ENCODE measurements around the gene XYLT1. TPM values are rescaled to one million over a fixed set of nuclear protein-coding genes. Genes with fewer than 3 reads are reported as not detected.
A peak's percentile ranks its signal among the peaks of the same experiment; 100 is the strongest.
"Not testable (repeated sequence)": the region's sequence is repeated elsewhere in the genome, so short reads cannot be mapped to it uniquely, and the experiment has no call there.

Gene XYLT1
- total RNA-seq, 2 donors from 2014 or later: 21.4 to 22.6 TPM

DNA sequence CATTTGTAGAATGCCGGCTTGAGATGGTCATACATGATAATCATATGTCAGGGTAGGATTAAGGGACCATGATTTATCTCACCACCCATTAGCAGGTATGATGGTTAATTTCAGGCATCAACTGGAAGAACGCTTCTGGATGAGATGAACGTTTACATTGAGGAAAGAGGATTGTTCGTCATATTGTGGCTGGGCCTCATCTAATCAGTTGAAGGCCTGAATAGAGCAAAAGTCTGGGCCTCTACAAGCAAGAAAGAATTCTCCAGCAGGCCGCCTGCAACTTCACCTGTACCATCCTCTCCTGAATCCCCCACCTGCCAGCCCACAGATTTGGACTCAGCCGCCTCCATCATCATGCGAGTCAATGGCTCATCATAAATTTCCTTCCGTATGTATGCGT, 30.6 kb upstream of the XYLT1 start:
- no peaks in the 10 kb centered on the region for H3K4me1 Mint-ChIP-seq
- H3K4me3 Mint-ChIP-seq: no peak overlapping the region
- peaks cover 4% of the 10 kb centered on the region for H3K27me3 Mint-ChIP-seq
- ATAC-seq (replicated peaks): no peak
- H3K36me3 Mint-ChIP-seq (ENCODE audit: low read depth): no peaks in the 10 kb centered on the region
- no peak overlapping the region for H3K27ac Mint-ChIP-seq
- no peaks in the 10 kb centered on the region for H3K9me3 Mint-ChIP-seq

DNA sequence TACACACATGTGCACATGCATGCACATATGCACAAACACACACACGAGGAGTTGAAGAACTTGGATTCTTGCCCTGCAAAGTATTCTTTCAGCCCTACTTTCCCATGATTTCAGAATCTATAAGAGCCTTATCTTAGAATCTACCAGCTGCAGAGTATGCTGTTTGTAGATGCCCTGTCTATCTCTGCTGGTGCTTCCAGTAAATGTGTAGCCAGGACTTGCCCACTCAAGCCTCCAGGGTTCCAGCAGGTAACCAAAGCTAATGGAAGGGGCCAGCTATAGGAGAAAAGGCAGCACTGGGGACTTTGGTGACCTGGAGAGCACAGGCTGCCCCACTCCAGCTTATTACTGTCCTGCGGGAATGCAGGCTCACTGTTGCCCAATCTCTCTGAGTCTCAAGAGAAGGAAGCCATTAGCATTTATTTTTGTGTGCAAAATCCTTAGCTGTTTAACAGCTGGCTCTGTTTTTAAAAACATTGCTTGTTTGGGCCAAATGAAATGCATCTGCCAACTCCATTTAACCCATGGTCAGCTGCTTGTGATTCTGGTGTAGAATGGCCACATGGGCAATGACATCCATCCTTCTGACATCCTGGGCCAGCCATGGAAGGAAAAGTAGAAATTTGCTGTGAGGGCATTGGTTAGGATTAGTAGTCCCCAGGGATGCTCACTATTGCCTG, 28.6 kb upstream of the XYLT1 start:
- Mint-ChIP-seq H3K27me3 (peaks cover 4% of the 10 kb centered on the region), H3K9me3 (no peaks in the 10 kb centered on the region), H3K27ac (no peak overlapping the region), H3K4me3 (no peak overlapping the region), H3K4me1 (no peaks in the 10 kb centered on the region), H3K36me3 (ENCODE audit: low read depth) (no peaks in the 10 kb centered on the region)
- no peak for ATAC-seq (replicated peaks)

DNA sequence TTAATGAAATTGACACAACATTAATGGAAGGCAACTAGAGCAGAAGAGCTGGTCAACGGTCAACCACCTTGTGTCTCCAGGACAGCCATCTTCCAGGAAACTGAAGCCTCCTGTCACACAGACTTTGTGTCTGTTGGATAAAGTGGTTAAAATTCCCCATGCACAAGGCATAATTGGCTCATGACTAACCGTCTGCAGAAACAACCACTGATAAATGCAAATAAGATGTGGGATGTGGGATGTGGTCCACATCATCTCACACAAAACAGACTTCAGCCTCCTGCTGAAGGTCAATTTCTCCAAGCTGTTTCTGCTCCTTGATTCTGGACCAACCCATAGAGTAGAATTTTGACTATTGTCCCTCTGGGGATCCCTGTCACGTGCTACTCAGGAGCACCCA, 26.9 kb upstream of the XYLT1 start:
- ATAC-seq (replicated peaks): peak; percentile 51
- Mint-ChIP-seq H3K4me3 (no peak overlapping the region), H3K27ac (no peak overlapping the region), H3K9me3 (no peaks in the 10 kb centered on the region), H3K4me1 (no peaks in the 10 kb centered on the region), H3K27me3 (peaks cover under 1% of the 10 kb centered on the region), H3K36me3 (ENCODE audit: low read depth) (no peaks in the 10 kb centered on the region)

DNA sequence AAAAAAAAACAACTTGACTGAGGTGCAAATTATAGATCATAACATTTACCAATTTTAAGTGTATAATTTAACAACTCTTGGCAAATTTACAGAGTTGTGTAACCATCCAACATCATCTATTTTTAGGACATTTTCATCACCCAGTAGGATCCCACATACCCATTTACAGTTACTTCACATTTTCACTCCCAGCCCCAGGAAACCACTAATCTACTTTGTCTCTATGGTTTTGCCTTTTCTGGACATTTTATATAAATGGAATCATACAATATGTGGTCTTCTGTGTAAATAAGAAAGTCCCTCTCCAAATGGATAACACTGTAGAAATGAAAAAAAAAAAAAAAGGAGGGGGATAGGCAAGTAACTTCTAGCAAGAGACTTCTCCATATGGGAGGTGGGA, 26.1 kb upstream of the XYLT1 start:
- Mint-ChIP-seq H3K4me3 (no peak overlapping the region), H3K9me3 (no peaks in the 10 kb centered on the region), H3K4me1 (no peaks in the 10 kb centered on the region), H3K27ac (no peak overlapping the region), H3K27me3 (no peaks in the 10 kb centered on the region), H3K36me3 (ENCODE audit: low read depth) (no peaks in the 10 kb centered on the region)
- no peak for ATAC-seq (replicated peaks)

DNA sequence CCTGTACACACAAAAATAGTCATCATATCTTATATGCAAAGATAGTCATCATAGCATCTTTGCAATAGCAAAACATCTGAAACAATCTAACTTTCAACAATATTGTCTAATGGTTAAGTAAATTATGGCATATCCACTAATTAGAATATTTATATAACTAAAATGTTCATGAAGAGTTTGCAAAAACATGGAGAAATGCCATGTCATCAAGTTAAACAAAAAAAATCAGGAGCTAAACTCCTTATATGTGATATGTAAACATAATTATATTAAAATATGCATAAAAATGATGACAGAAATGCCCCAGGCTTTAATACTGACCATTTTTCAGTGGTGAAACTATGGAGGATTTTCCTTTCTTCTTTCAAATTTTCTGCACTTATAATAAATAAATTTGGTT, 22.3 kb upstream of the XYLT1 start:
- no peak for ATAC-seq (replicated peaks)
- Mint-ChIP-seq H3K9me3 (no peaks in the 10 kb centered on the region), H3K36me3 (ENCODE audit: low read depth) (no peaks in the 10 kb centered on the region), H3K4me1 (no peaks in the 10 kb centered on the region), H3K27me3 (no peaks in the 10 kb centered on the region), H3K27ac (no peak overlapping the region), H3K4me3 (no peak overlapping the region)

DNA sequence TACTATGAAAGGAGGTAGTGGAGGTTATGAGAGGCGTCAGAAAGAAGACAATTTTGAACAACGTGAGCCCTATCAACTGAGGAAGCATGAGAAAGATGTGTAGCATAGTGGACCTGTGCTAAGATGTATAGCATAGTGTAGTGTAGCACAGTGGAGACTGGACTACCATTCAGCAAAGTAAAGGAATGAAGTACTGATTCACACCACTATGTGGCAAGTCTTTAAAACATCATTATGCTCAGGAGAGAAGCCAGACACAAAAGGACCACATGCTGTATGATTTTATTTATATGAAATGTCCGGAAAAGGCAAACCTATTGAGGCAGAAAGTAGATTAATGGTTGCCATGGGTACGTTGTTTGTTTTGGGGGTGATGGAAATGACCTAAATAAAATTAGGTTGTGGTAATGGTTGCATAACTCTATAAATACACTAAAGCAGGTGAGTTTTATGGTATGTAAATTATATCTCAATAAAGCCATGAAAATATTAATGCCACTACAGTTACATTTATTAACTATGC, 20.4 kb upstream of the XYLT1 start:
- no peak overlapping the region for H3K4me3 Mint-ChIP-seq
- no peak overlapping the region for H3K27ac Mint-ChIP-seq
- no peaks in the 10 kb centered on the region for H3K9me3 Mint-ChIP-seq
- ATAC-seq (replicated peaks): no peak
- no peaks in the 10 kb centered on the region for H3K4me1 Mint-ChIP-seq
- no peaks in the 10 kb centered on the region for H3K27me3 Mint-ChIP-seq
- no peaks in the 10 kb centered on the region for H3K36me3 Mint-ChIP-seq (ENCODE audit: low read depth)

DNA sequence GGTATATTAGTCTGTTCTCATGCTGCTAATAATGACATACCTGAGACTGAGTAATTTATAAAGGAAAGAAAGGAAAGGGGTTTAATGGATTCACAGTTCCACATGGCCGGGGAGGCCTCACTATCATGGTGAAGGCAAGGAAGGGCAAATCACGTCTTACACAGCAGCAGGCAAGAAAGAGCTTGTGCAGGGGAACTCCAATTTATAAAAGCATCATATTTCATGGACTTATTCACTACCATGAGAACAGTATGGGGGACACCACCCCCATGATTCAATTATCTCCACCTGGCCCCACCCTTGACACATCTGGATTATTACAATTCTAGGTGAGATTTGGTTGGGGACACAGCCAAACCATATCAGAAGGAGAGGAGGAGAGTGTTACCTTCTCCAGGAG, 17.7 kb upstream of the XYLT1 start:
- no peaks in the 10 kb centered on the region for H3K9me3 Mint-ChIP-seq
- no peaks in the 10 kb centered on the region for H3K36me3 Mint-ChIP-seq (ENCODE audit: low read depth)
- H3K4me3 Mint-ChIP-seq: no peak overlapping the region
- H3K27me3 Mint-ChIP-seq: peaks cover 5% of the 10 kb centered on the region
- H3K27ac Mint-ChIP-seq: no peak overlapping the region
- H3K4me1 Mint-ChIP-seq: no peaks in the 10 kb centered on the region
- ATAC-seq (replicated peaks): no peak

DNA sequence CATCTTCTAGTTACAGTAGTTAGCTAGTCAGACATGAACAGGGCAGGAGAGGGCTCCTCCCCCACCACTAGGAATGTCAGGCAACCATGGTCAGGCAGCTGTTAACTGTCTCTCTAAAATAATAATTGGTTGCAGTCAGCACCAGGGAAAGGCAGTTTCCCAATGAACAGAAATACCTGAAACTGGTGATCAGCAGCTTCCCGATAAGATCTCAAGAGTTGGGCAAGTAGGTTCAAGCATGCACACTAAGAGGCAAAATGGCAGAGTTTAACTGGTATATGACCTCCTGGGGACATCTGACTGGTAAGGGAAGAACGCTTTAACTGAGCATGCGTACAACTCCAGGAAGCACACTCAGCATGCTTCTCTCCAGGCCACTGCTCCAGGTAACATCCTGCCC, 12.6 kb upstream of the XYLT1 start:
- ATAC-seq (replicated peaks): no peak
- no peak overlapping the region for H3K4me3 Mint-ChIP-seq
- no peaks in the 10 kb centered on the region for H3K4me1 Mint-ChIP-seq
- H3K9me3 Mint-ChIP-seq: no peaks in the 10 kb centered on the region
- H3K36me3 Mint-ChIP-seq (ENCODE audit: low read depth): no peaks in the 10 kb centered on the region
- no peak overlapping the region for H3K27ac Mint-ChIP-seq
- H3K27me3 Mint-ChIP-seq: peaks cover 32% of the 10 kb centered on the region

DNA sequence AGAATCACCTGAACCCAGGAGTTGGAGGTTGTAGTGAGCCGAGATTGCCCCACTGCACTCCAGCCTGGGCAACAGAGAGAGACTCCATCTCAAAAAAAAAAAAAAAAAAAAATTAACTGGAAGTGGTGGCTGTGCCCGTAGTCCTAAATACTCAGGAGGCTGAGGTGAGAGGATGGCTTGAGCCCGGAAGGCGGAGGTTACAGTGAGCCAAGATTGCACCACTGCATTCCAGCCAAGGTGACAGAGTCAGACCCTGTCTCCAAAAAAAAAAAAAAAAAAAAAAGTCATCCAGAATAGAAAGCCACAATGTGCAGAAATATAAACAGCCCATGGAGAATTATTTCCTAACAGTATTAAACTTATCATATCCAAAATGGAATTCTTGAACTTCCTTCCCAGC, 11.6 kb upstream of the XYLT1 start:
- H3K4me3 Mint-ChIP-seq; H3K36me3 Mint-ChIP-seq (ENCODE audit: low read depth); H3K9me3 Mint-ChIP-seq; H3K4me1 Mint-ChIP-seq; H3K27ac Mint-ChIP-seq; ATAC-seq (replicated peaks): not testable (repeated sequence)
- H3K27me3 Mint-ChIP-seq: peaks cover 32% of the 10 kb centered on the region

DNA sequence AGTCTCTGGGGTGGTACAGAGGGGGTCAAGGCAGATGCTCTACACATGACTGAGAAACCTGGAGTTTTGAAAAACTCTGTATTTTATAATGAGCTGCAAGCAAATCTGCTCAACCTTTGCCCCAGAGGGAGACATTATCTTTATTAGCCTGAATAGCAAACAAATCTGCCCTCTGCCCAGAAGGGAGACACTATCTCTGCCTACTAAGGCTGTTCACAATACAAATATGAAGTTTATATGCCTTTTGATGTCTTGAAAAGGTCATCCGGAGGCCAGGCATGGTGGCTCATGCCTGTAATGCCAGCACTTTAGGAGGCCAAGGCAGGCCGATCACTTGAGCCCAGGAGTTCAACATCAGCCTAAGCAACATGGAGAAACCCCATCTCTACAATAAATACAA, 11.0 kb upstream of the XYLT1 start:
- Mint-ChIP-seq H3K9me3 (no peaks in the 10 kb centered on the region), H3K27ac (no peak overlapping the region), H3K4me3 (no peak overlapping the region), H3K27me3 (peaks cover 32% of the 10 kb centered on the region), H3K4me1 (peaks cover 3% of the 10 kb centered on the region), H3K36me3 (ENCODE audit: low read depth) (no peaks in the 10 kb centered on the region)
- no peak for ATAC-seq (replicated peaks)

DNA sequence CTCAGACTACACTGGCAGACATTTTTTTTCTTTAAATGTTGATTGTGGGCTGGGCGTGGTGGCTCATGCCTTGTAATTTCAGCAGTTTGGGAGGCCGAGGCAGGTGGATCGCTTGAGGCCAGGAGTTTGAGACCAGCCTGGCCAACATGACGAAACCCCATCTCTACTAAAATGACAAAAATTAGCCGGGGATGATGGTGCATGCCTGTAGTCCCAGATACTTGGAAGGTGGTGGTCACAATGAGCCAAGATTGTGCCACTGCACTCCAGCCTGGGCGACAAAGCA, 6.4 kb upstream of the XYLT1 start:
- ATAC-seq (replicated peaks); H3K36me3 Mint-ChIP-seq (ENCODE audit: low read depth); H3K4me3 Mint-ChIP-seq; H3K9me3 Mint-ChIP-seq; H3K27ac Mint-ChIP-seq: not testable (repeated sequence)
- peaks cover 16% of the 10 kb centered on the region for H3K4me1 Mint-ChIP-seq
- H3K27me3 Mint-ChIP-seq: peaks cover 21% of the 10 kb centered on the region

DNA sequence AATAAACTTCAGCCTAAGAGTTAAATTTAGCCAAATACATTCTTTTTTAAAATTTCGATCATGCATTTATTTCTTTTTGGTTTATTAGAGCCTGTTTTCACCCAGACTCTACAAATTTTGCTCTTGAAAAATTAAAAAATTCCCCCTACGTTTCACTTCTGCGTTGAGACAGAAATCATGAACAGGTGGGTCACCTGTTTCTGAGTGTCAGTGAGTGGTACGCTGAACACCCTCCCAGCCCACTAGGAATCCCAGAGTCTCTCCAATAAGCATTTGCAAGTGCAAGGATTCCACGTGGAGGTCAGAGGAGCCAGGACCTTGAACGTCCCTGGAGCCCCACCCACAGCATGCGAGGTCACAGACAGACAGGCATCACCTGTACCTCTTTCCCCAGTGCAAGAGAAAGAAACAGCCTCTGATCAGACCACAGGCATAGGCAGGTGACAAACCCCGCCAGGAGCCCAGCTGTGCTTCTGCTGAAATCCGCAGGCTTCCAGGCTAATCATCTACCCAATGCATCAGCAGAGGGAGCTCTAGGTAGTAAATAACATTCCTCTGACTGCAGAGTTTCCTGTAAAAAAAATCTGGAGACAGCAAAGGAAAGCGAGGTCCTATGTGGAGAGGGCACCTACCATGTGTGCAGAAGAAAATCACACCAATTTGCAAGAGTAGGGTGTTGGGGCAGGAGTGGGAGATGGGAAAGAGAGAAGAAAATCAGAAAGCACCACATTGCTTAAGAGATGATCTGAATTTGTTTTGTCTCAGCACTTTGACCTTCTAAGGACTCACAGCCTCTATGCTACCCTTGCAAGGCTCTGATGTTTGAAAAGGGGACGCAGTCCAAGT, 5.9 kb upstream of the XYLT1 start:
- peak; percentile 48 for ATAC-seq (replicated peaks)
- Mint-ChIP-seq H3K4me1 (peaks cover 16% of the 10 kb centered on the region), H3K27me3 (peaks cover 21% of the 10 kb centered on the region), H3K9me3 (no peaks in the 10 kb centered on the region), H3K27ac (no peak overlapping the region), H3K4me3 (peak overlapping the region; percentile 2), H3K36me3 (ENCODE audit: low read depth) (no peaks in the 10 kb centered on the region)

DNA sequence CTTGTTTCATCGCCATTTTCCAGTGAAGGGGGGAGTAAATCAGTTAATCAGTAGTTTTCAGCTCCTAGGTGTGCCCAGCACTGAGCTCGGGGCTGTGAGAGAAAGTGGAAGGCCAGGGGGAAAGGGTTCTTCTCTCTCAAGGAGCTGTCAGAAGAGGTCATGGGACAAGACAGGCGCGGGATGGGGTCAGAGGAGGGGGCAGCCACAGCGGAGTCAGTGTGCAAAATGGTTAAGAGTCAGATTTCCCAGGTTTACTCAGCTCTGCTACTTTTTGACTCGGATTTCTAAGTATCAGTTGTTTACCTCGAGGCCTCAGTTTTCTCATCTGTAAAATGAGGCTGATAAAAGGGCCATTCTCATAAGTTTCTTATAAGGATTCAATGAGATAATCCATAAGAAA, 4.3 kb upstream of the XYLT1 start:
- H3K9me3 Mint-ChIP-seq: no peaks in the 10 kb centered on the region
- H3K4me1 Mint-ChIP-seq: peaks cover 16% of the 10 kb centered on the region
- H3K4me3 Mint-ChIP-seq: peak overlapping the region; percentile 48
- H3K36me3 Mint-ChIP-seq (ENCODE audit: low read depth): no peaks in the 10 kb centered on the region
- H3K27me3 Mint-ChIP-seq: peaks cover 9% of the 10 kb centered on the region
- H3K27ac Mint-ChIP-seq: peak overlapping the region; percentile 51
- ATAC-seq (replicated peaks): peak; percentile 79

DNA sequence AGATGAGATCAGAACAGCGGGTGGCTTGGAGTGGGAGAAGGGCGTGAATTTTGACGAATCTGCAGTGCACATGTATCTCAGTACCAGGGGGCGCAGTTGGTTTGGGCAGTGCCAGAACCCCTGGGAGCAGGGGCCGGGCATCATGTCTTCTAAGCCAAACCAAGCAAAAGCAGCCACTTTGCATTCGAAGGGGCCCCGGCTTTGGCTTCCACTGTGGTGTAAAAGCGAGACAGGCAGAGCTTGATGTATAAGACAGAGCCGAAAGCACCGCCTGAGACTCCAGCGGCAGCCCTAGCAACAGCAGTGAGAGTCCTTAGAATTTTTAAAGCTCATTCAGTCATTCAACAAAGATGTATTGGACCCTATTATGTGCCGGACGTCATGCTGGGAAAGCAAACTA, 3.8 kb upstream of the XYLT1 start:
- peak overlapping the region; percentile 48 for H3K4me3 Mint-ChIP-seq
- peaks cover 5% of the 10 kb centered on the region for H3K27me3 Mint-ChIP-seq
- ATAC-seq (replicated peaks): no peak
- no peaks in the 10 kb centered on the region for H3K9me3 Mint-ChIP-seq
- peak overlapping the region; percentile 51 for H3K27ac Mint-ChIP-seq
- H3K4me1 Mint-ChIP-seq: peaks cover 19% of the 10 kb centered on the region
- H3K36me3 Mint-ChIP-seq (ENCODE audit: low read depth): peaks cover 5% of the 10 kb centered on the region

DNA sequence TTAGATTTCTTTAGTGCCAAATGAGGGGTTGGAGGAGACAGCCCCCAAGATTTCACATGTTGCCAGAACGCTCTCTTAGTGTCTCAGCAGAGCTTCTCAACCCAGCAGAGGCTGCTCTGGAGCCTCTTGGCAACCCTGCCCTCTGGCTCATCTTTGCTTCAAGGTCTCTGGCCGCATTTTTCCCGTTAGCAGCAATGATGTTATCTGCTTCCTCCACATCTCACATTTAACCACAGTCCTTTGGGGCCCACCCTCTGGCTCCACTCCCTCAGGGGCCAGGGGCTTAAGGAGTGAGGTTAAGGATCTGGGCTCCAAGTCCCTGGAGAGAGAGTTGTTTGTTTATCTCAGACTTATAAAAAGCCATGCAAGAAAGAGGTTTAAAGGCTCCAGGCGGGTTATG, 3.3 kb upstream of the XYLT1 start:
- Mint-ChIP-seq H3K4me3 (peak overlapping the region; percentile 48), H3K36me3 (ENCODE audit: low read depth) (peaks cover 10% of the 10 kb centered on the region), H3K27me3 (peaks cover 5% of the 10 kb centered on the region), H3K4me1 (peaks cover 23% of the 10 kb centered on the region), H3K9me3 (no peaks in the 10 kb centered on the region), H3K27ac (peak overlapping the region; percentile 34)
- ATAC-seq (replicated peaks): no peak
